Measurements from ENCODE around the gene ZNF217. TPM values are rescaled to one million over a fixed set of nuclear protein-coding genes. Genes with fewer than 3 reads are reported as not detected.
"Not testable (repeated sequence)": the region's sequence is repeated elsewhere in the genome, so short reads cannot be mapped to it uniquely, and the experiment has no call there.

Gene ZNF217
- total RNA-seq, 1 donor from 2014 or later, result 17.2 TPM

DNA sequence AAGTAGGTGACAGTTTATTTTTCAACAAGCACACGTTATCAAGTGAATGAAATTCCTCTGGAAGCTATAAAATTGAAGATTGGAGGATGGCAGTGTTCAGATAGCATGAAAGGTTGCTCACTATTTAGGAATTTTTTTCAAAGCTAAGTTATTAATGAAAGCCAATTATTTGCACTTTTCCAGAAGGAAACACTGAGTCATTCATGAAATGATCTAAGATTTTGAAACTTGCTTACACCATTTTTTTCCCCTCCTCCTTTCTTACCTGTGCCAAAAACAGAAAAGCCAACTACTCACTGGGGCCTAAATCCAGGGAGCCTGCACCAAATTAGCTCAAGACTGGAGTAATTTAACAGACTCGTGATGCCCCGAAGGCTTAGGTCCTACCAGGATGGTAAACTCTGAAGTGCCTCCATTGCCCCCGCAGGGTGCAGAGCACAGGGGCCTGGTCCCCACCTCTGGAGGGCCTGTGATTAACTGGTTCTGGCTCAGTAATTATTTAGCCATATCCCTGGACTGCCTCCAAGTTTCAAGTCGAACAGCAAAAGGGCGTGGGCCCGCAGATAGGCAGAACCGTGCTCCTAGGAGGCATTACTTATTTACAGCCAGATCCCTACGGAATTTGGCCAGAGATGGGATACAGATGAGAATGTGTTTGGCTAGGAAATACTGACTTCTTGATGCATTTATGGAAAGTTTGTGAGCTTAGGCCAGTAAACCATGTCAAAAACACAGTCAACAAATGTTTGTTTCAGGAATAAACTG, 28.0 kb upstream of the ZNF217 start:
- DNase-seq, result peak; percentile 75

DNA sequence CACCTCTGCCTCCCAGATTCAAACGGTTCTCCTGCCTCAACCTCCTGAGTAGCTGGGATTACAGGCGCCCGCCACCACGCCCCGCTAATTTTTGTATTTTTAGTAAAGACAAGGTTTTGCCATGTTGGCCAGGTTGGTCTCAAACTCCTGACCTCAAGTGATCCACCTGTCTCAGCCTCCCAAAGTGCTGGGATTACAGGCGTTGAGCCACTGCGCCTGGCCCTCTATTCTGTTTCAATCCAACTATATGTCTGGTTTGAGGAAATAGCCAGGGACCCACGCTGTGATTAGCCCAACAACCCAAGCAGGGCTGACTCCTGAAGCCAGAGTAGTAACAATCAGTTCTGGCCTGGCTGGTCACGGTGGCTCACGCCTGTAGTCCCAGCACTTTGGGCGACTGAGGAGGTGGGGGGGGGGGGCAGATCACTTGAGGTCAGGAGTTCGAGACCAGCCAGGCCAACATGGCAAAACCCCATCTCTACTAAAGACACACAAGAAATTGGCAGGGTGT, 24.9 kb upstream of the ZNF217 start:
- DNase-seq, result not testable (repeated sequence)

DNA sequence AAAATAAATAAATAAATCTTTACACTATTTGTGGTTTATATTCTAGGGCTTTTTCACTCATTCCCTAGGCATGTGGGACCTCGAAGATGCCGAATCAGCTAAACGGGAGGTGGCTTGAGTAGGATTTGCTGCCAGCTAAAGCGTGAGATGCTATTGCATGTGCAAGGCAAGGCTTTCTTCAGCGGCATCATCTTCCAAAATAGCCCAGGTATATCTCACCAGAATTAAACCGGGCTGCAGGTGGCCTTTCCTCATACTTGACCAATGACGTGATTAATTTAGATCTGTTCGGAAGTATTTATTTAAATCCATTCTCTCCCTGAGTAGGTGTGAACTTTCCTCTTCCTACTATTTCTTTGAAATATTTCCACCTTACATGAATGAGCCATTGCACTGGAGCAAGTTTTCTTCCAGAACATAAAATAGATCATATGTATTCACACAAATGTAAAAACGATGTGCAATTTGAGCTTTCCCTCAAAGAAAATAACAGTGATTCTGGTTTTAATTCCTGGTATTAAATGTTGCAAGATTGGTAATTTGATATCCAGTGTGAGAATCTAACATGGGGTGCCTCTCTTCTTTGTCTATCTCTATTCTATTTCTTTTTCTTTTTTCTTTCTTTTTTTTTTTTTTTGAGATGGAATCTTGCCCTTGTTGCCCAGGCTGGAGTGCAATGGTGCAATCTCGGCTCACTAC, 24.3 kb upstream of the ZNF217 start:
- no peak for DNase-seq

DNA sequence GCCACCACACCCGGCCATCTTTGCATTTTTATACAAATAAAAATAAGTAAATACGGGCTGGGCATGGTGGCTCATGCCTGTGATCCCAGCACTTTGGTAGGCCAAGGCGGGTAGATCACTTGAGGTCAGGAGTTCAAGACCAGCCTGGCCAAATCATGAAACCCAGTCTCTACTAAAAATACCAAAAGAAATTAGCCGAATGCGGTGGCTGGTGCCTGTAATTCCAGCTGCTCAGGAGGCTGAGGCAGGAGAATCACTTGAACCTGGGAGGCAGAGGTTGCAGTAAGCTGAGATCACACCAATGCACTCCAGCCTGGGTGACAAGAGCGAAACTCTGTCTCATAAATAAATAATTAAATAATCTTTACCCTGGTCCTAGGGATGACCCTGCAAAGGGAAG, 22.9 kb upstream of the ZNF217 start:
- not testable (repeated sequence) for DNase-seq

DNA sequence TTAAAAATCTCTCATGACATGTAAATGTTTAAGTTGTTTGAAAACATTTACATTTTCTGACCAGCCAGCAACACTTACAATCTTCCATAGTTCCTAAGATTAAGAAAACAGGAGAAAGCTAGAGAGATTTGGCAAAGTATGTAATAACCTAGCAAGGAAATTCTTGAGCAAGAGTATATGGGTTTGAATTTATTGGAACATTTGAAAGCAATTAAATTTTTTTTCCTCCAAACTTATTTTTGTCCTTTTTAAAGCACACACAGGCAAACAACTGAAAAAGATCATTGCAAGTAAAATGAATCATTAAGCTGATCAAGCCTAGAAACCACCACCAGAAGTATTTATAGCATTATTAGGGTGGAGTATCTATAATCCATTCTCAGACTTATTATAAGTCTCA, 20.1 kb upstream of the ZNF217 start:
- DNase-seq, result no peak

DNA sequence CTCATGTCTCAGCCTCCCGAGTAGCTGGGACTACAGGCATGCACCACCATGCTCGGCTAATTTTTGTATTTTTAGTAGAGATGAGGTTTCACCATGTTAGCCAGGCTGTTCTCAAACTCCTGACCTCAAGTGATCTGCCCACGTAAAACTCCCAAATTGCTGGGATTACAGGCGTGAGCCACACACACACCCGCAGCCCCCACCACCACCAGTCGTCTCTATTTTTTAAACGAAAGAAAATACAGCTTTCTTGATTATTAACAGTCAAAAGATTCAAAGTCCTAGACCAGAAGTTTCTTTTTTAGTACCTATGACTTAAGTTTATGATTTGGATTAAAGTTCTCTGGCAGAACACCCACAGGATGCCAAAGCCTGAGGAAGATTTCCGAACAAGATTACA, 18.6 kb upstream of the ZNF217 start:
- not testable (repeated sequence) for DNase-seq

DNA sequence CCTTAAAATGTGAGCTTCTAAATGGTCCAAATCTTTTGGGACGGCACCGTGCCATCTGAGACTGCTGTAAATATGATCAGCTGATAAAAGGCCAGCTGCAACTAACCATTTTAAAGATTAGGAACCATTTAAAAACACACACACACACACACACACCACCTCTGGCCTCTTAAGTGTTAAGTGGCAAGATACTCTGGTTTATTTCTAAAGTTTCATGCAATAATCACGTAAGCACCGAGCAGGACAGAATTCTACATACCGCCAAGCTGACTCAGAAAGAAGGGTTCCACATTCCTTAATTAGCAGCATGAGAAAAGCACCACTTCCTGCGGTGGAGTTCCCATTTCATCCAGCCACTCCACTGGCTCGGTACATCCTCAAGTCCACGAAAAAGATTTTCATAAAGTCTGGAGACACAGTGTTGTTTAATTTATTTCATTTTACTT, 17.8 kb upstream of the ZNF217 start:
- peak; percentile 79 for DNase-seq

DNA sequence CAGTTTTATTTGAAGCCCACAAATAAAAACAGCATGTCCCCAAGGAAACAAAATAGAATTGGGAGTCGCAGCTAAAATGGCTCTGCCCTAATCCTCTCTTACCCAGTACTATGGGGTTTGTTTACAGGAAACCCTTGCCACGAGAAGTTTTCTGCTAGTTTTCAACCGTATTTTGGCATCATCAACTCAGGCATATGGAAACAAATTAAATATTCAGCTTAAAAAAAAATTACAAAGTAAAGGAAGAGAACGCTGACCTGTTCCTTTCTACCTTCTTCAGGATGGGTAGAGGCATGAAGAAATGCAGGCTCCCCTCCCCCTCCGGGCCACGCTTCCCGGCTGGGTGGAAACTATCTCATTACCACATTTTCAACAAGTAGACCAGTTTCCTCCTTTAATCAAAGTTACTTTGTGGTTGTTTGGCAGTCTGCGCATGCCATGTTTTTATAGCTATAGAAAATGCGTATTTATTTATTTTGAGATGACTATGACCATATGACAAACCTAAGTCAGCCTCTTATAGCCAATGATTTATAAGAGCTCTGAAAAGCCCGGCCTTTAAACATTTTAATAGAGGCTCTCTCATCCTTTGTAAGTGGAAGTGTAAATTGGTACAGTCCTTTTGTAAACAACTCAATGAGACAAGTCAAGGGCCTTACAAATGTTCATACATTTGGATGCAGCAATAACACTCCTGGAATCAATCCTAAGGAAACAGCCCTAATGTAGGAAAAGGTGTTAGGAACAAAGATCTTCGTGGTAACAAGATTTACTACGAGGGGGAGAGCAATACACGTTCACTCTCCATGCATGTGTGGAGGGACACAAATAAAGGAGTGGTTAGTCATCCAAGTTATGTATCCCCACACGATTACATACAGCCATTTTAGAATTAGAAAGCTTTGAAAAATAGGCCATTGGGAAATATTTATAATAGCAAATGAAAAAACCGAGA, 16.1 kb upstream of the ZNF217 start:
- DNase-seq, result peak; percentile 54

DNA sequence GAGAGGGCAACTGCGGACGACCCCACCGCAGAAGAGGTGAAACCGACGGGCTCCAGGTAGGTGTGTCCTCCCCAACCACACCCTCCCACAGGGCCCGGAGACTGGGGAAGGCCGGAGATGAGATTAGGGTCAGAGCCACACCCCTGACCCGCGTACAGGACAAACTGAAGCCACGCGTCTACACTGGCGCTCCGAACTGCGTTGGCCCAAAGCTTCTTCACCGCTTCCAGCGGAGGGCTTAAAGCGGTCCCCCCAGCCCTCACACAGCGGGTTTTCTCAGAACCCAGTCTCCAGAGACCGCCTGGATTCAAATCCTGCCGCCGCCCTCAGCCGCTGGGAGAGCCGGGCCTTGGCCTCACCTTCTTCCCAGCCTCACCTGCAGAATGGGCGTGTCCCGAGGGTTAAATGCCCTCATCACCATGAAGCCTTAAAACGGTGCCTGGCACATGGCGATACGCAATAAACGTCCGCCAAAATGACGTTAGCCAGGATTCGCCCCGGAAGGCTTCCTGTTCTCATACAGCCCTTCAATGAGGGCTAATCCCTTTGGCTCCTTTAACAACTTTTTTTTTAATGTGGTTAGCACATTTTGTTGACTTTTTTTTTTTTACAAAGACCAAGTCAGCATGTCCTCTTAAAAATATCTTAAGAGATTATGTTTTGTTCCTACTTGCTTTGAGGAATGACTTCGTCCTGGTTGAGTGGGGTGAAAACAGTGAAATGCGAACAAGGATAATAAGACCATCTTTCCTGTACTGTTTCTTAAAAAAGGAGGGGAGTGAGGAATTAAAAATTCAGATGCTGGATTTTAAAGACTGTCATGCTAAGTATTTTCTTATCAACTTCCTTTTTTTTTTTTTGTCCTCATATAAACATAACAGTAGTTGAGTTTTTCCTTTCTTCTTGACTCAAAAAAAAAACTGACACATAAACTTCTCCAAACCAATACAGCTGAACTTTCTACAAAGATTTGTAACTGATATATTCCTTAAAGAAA, 15.1 kb upstream of the ZNF217 start:
- peak; percentile 55 for DNase-seq

DNA sequence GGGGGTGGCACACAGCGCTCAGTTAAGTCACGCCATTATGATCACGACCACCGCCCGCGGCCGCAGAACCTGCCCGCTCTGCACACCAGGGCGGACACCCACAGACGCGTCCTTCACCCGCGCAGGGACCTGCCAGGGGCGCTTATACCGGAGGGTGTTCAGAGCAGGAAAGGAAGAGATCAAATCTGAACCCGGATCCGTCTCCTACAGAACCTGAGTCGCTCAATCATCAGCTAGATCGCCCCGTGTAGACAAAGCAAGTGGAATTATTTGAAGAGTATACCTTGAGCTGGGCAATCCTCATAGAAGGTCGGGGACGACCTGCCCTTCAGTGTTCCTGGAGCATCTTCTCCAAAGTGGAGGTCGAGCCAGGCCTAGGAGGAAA, 14.4 kb upstream of the ZNF217 start:
- DNase-seq, result no peak

DNA sequence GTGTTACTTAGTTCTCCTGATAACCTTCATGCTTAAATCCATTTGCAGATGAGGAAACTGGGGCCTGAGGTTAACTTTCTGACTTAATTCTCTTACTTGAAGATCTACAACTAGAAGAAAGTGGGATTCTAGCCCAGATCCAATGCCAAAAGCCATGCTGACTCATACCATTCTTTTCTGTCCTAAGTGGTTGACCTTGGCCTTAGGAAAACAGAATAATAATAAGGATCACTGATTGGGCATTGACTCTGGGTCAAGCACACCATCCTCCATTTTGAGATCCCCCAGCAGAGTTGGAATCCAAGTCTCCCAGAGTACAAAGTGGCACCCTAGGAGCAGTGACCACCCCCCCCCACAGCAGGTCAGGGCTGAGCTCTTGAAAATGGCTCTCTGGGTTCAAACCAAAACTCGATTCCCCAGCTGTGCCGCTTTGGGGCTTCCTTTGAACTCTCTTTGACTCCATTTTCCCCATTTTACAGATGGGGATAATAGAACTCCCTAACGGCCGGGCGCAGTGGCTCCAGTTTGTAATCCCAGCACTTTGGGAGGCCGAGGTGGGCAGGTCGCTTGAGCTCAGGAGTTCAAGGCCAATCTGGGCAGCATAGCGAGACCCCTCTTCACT, 12.8 kb upstream of the ZNF217 start:
- no peak for DNase-seq

DNA sequence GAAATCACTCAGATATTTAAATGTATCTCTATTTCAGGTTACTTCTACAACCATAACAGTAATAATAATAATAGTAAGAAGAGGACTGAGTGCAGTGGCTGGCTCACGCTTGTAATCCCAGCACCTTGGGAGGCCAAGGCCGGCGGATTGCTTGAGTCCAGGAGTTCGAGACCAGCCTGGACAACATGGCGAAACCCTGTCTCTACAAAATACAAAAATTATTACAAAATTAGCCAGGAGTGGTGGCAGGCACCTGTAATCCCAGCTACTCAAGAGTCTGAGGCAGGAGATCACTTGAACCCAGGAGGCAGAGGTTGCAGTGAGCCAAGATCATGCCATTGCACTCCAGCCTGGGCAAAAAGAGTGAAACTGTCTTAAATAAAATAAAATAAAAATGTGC, 11.8 kb upstream of the ZNF217 start:
- not testable (repeated sequence) for DNase-seq

DNA sequence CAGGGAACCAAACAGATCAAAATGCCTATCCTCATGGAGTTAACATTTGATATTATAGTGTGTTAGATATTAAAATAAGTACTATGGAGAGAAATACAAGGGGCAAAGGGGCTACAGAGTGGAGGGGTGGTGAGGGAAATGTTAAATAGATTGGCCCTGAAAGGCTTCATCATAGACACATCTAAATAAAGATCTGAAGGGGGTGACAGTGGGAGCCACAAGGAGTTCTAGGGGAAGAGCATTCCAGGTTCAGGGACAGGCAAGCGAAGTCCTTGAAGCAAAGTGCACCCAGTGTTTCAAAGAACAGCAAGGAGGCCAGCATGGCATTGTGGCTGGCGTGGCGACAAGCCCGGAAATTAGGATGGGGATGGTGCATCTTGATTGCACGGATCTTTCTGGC, 11.2 kb upstream of the ZNF217 start:
- not testable (repeated sequence) for DNase-seq

DNA sequence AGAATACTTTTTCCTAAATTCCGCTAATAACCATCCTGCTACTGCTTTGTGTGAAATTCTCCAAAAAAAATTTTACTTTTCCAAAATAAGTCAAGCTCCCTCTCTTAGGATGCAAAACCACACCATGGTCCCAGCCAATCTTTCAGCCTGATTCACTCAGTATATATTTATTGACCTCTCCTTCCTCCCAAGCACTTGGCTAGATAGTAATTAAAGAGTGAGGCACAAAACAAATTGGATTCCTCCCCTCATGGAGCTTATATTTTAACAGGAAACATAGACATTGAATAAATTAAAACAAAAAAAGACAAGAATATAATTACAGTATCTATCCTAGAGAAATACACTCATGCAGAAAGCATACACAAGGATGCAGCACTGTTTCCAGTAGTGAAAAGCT, 9.0 kb upstream of the ZNF217 start:
- no peak for DNase-seq

DNA sequence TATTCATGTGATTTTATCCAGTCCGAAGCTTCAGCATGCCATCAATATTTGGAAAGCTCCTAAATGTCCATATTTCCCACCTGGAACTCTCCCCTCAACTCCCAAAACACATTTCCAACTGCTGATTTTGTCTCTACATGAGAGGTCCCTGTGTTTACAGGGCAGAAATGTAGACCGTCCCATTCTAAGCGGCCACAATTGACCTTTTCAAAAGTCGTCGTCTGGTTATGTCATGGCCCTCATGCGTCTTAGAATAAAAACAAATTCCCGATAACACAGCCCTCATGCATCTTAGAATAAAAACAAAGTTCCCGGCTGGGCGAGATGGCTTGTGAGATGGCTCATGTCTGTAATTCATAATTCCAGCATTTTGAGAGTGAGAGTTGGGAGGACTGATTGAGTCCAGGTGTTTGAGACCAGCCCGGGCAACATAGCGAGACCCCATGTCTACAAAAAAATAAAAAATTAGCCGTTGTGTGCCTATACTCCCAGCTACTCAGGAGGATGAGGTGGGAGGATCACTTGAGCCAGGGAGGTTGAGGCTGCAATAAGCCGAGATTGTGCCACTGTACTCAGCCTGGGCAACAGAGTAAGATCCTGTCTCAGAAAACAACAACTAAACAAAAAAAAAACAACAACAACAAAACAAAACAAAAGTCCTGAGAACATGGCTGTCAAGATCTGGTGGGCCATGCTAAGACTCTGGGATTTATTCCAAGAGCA, 6.4 kb upstream of the ZNF217 start:
- DNase-seq, result no peak

DNA sequence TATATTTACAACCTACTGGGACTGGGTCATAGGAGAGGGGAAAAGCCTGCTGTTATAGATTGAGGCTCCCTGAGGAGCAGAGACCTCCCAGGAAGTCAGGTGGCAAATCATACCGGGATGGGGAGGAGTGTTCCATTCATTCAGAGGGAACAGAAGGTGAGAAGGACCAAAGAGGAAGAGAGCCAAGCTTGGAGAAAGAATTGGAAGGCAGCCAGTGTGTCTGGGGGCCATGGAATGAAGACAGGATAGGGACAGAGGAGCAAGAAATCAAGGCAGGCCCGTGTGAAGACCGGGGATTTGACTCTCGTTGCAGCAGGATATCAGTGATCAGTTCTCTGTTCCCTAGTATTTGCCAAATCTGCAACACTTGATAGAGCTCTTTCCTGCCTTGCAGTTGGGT, 5.7 kb upstream of the ZNF217 start:
- DNase-seq, result no peak

DNA sequence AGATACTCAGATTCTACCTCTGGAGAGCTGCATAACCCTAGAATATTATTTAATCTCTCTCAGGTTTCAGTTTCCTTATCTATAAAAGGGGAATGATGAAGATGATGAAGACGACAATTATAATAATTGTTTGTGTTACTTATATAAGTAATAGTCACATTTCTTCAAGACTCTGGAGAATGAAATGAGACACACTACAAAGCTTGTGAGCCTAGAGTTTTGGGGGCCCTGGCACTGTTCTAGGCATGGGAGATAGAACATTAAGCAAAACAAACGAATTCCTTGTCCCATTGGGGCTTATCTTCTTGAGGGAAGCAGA, 5.4 kb upstream of the ZNF217 start:
- no peak for DNase-seq

DNA sequence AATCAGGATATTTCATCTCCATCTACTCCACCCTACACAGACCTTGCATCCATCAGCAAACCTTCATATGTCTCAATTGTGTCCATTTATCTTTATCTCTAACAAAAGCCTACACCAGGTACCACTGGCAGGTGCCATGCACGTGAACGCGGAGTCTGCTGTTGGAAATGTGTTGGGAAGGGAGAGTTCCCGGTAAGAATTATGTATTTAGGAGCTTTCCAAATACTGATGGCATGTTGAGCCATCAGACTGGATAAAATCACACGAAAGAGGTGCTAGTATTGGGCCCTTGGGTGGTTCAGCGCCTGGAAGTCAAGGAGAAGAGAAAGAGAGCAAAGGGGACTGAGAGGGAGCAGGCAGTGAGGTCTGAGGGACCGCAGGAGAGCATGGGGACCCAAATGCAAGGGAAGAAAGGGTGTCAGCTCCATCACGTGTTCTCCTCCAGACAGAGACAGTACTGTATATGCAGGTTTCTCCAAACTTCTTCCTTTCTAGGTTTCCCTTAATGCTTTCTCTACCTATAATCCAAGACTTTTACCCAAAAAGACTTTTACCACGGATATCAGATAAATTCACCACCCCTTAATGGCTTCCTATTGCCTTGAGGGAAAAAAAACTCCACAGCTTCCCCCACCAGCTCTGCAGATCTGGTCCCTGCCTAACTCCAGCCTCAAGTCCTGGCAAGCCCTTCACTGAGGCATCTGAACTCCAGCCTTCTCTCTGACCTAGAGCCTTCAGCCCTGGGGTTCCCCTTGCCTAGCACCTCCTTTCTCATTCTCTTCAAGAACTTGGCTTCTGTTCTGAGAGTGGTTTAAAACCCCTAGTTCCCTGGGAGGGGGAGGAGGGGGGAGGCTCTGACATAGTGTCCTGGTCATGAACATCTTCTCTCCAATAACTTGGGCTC, 4.8 kb upstream of the ZNF217 start:
- no peak for DNase-seq

DNA sequence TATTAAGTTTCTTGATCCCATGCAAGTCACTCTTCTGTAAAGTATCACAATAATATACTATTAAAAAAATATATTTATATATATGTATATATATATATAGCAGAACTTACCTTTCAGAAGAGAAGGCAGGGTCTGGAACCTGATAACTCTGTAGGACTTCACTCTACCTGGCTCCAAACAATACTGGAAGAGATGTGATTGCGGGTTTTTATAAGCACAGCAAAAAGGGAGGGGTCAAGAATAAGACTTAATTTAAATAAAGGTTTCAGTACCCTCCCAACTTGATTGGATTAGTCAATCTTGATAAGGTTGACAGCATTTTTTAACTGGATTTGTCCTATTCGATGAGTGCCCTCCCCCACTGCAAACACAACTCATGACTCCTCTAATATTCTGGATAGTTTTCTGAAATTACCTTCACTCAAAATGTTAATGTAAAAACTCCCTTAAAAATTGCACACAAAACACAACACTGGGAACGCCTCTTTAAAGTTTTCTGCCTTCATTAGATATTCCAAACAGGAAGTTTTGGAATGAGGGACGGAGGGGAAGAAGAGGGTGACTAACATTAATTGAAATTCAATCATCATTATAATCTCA, 4.0 kb upstream of the ZNF217 start:
- DNase-seq, result no peak

Measured in tongue (tissue), 2 donors.